Measurements from ENCODE around the gene CERK.

Gene CERK

GRCh38 chr22:46667245-46667623 is 70.8 kb downstream of the CERK start:
- no peak for DNase-seq (ENCODE audit: low read depth, low spot score)
- no peak overlapping the region for H3K4me3 ChIP-seq (ENCODE audit: low read depth, low read length)
- TF ChIP-seq CTCF (IDR thresholded peaks at IDR 0.05; ENCODE audit: low read depth, low read length), result no peak
- in situ Hi-C loops (cut with HindIII; ENCODE audit: low sequenced_read_pairs), result no loop called here

GRCh38 chr22:46666577-46667244 is 71.3 kb downstream of the CERK start:
- no peak overlapping the region for H3K4me3 ChIP-seq (ENCODE audit: low read depth, low read length)
- in situ Hi-C loops (cut with HindIII; ENCODE audit: low sequenced_read_pairs), result no loop called here
- no peak for TF ChIP-seq CTCF (IDR thresholded peaks at IDR 0.05; ENCODE audit: low read depth, low read length)
- no peak for DNase-seq (ENCODE audit: low read depth, low spot score)

- no peak for TF ChIP-seq CTCF (IDR thresholded peaks at IDR 0.05; ENCODE audit: low read depth, low read length)
- DNase-seq (ENCODE audit: low read depth, low spot score), result no peak
- in situ Hi-C loops (cut with HindIII; ENCODE audit: low sequenced_read_pairs), result no loop called here
- H3K4me3 ChIP-seq (ENCODE audit: low read depth, low read length), result no peak overlapping the region
These were observed 72.2 kb downstream of the CERK start for GRCh38 chr22:46665751-46666280.

- DNase-seq (ENCODE audit: low read depth, low spot score), result no peak
- in situ Hi-C loops (cut with HindIII; ENCODE audit: low sequenced_read_pairs), result no loop called here
- TF ChIP-seq CTCF (IDR thresholded peaks at IDR 0.05; ENCODE audit: low read depth, low read length), result no peak
- no peak overlapping the region for H3K4me3 ChIP-seq (ENCODE audit: low read depth, low read length)
These were observed 72.8 kb downstream of the CERK start for GRCh38 chr22:46665151-46665695.

GRCh38 chr22:46664301-46664855 is 73.7 kb downstream of the CERK start:
- TF ChIP-seq CTCF (IDR thresholded peaks at IDR 0.05; ENCODE audit: low read depth, low read length), result no peak
- DNase-seq (ENCODE audit: low read depth, low spot score), result no peak
- no peak overlapping the region for H3K4me3 ChIP-seq (ENCODE audit: low read depth, low read length)
- in situ Hi-C loops (cut with HindIII; ENCODE audit: low sequenced_read_pairs), result no loop called here

- no peak for DNase-seq (ENCODE audit: low read depth, low spot score)
- in situ Hi-C loops (cut with HindIII; ENCODE audit: low sequenced_read_pairs), result no loop called here
- H3K4me3 ChIP-seq (ENCODE audit: low read depth, low read length), result no peak overlapping the region
- TF ChIP-seq CTCF (IDR thresholded peaks at IDR 0.05; ENCODE audit: low read depth, low read length), result no peak
These were observed 74.5 kb downstream of the CERK start for GRCh38 chr22:46663436-46664100.
